HL-60 (cell line): Measurements from ENCODE around the gene PTPRN2.

Experiments
- DNase-seq, 2 experiments: peaks; one replicate each; pipeline ENCODE4 v3.0.0-alpha.2; 2010 to 2020; ENCODE audit warnings: low read depth in 1 of 2, low spot score in 1 of 2
- H3K27ac ChIP-seq: fragments of 250-450 bp; sonication (Bioruptor Pico); replicated peaks from 2 replicates; pipeline ENCODE4 v1.5.1; 2020; ENCODE audit warnings: mild to moderate bottlenecking, moderate library complexity
- H3K27me3 ChIP-seq: fragments of 250-450 bp; sonication (Bioruptor Pico); 2 replicates; pipeline ENCODE4 v1.5.1; 2021; ENCODE audit warnings: mild to moderate bottlenecking, moderate library complexity; ENCODE audit not compliant: insufficient read depth, poor library complexity, severe bottlenecking
- H3K4me3 ChIP-seq: replicated peaks from 2 replicates; pipeline ENCODE4 v1.5.1; 2011; ENCODE audit warnings: mild to moderate bottlenecking, control low read depth, low read length; ENCODE audit not compliant: insufficient read depth
- CTCF ChIP-seq: IDR thresholded peaks from one replicate; pipeline ENCODE4 v1.5.1; 2011; ENCODE audit warnings: low read length, control low read depth, inconsistent platforms; ENCODE audit not compliant: insufficient read depth
- GABPA ChIP-seq: IDR thresholded peaks from 2 replicates; pipeline ENCODE4 v1.6.1; 2012; ENCODE audit warnings: low read depth
- POLR2AphosphoS5 ChIP-seq: IDR thresholded peaks from 2 replicates; pipeline ENCODE4 v1.6.1; 2012; ENCODE audit warnings: low read depth
- REST ChIP-seq: IDR thresholded peaks from 2 replicates; pipeline ENCODE4 v1.6.1; 2012; ENCODE audit warnings: low read depth; ENCODE audit not compliant: insufficient replicate concordance
- SPI1 ChIP-seq: IDR thresholded peaks from 2 replicates; pipeline ENCODE4 v1.6.1; 2012; ENCODE audit warnings: low read depth, mild to moderate bottlenecking, borderline replicate concordance

PTPRN2 gene

GRCh38 chr7:157900556-157900955, 687.1 kb downstream of the PTPRN2 start:
- Histone ChIP-seq H3K4me3 (no peak overlapping the region), H3K27ac (no peak overlapping the region), H3K27me3 (peaks cover 2% of the 10 kb centered on the region)
- no peak for DNase-seq
- TF ChIP-seq REST (no peak), GABPA (no peak), CTCF (no peak), POLR2AphosphoS5 (no peak), SPI1 (no peak)

- TF ChIP-seq REST (no peak), GABPA (no peak), CTCF (no peak), SPI1 (no peak), POLR2AphosphoS5 (no peak)
- DNase-seq: no peak
- Histone ChIP-seq H3K27ac (no peak overlapping the region), H3K4me3 (no peak overlapping the region), H3K27me3 (no peaks in the 10 kb centered on the region)
These were observed 687.6 kb downstream of the PTPRN2 start for GRCh38 chr7:157900011-157900410.

DNA sequence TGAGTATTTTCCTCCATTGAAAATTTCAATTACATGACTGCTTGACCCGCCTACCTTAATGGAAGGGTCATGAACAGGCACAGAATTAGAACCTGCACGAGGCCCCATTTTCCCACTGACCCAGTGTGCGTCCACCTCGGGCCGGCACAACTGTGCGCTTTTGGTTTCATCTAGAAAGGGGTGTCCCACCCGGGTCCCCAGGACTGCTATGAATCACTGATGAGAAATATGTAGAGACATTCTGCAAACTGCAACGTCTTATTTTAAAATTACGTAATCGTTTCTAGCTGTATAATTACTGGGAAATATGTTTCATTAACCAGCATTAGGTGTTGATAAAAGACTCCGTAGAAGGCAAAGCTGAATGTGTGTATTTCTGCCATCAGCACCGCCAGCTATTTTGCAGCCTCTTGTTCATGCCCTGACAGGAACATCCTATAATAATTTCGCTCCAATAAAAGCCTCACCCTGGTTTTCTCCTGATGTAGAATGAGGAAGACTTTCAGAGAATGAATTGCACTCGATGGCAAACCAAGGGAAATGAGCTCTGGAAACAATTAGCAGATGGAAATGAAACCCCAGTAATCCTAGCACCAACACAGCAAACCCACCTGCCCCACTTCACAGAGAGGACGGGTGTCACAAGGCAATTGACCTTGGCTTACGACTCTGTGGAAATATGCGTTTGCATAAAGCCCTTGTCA, 688.7 kb downstream of the PTPRN2 start:
- Histone ChIP-seq H3K27ac (no peak overlapping the region), H3K27me3 (no peaks in the 10 kb centered on the region), H3K4me3 (no peak overlapping the region)
- DNase-seq: no peak
- TF ChIP-seq GABPA: no peak
- no peak for TF ChIP-seq SPI1
- TF ChIP-seq POLR2AphosphoS5: no peak
- TF ChIP-seq CTCF: no peak
- no peak for TF ChIP-seq REST
